GM18517 (cell line): ENCODE data around the gene HYAL3.
A peak's percentile ranks its signal among the peaks of the same experiment; 100 is the strongest.
"Not testable (repeated sequence)": the region's sequence is repeated elsewhere in the genome, so short reads cannot be mapped to it uniquely, and the experiment has no call there.

Source experiments
- ATAC-seq: cut with Tn5 transposase; IDR thresholded peaks from one replicate; pipeline ENCODE4 v1.9.1; 2021; ENCODE audit warnings: mild to moderate bottlenecking, moderate library complexity; ENCODE audit not compliant: unreplicated experiment

The HYAL3 gene

GRCh38 chr3:50293079-50293801, 6.0 kb downstream of the HYAL3 start:
- ATAC-seq: no peak

GRCh38 chr3:50292159-50293078, 6.8 kb downstream of the HYAL3 start, which contains the start of gene IFRD2:
Gene IFRD2, minus strand, starts transcription at chr3:50292429. Its CDS starts 155 bp downstream, at chr3:50292274.
- ATAC-seq: peak; percentile 91

GRCh38 chr3:50290161-50290641, 9.0 kb downstream of the HYAL3 start:
- ATAC-seq: no peak

- ATAC-seq: no peak
These were observed 10.1 kb downstream of the HYAL3 start for GRCh38 chr3:50289130-50289529.

- no peak for ATAC-seq
These were observed 10.7 kb downstream of the HYAL3 start for GRCh38 chr3:50288387-50289007.

GRCh38 chr3:50287262-50287661, 11.9 kb downstream of the HYAL3 start:
- ATAC-seq: no peak

- no peak for ATAC-seq
These were observed 12.6 kb downstream of the HYAL3 start for GRCh38 chr3:50286322-50287227.

GRCh38 chr3:50284121-50284520, 15.1 kb downstream of the HYAL3 start:
- not testable (repeated sequence) for ATAC-seq

- no peak for ATAC-seq
These were observed 19.8 kb downstream of the HYAL3 start for GRCh38 chr3:50279255-50280016.

GRCh38 chr3:50278880-50279224, 20.4 kb downstream of the HYAL3 start, which contains the start of gene LSMEM2:
Gene LSMEM2, plus strand, starts transcription at chr3:50279087. Its CDS starts 27 bp downstream, at chr3:50279114.
- no peak for ATAC-seq

GRCh38 chr3:50278123-50278879, 20.9 kb downstream of the HYAL3 start:
- no peak for ATAC-seq

- ATAC-seq: no peak
These were observed 22.5 kb downstream of the HYAL3 start for GRCh38 chr3:50276762-50277101.

GRCh38 chr3:50275996-50276761, 23.0 kb downstream of the HYAL3 start:
- ATAC-seq: no peak

- no peak for ATAC-seq
These were observed 23.8 kb downstream of the HYAL3 start for GRCh38 chr3:50275141-50275995.

- no peak for ATAC-seq
These were observed 24.7 kb downstream of the HYAL3 start for GRCh38 chr3:50274371-50275104.

- ATAC-seq: no peak
These were observed 25.5 kb downstream of the HYAL3 start for GRCh38 chr3:50273689-50274065.
